Activated T-helper 9 cell treated with anti-CD3 and anti-CD28 coated beads, Interleukin-2, amount 50 U/mL, for 16 hours (primary cell): ENCODE data around the gene GAD1.

ENCODE experiments used
- DNase-seq: peaks from one replicate; pipeline ENCODE4 v3.0.0-alpha.2; 2020; ENCODE audit warnings: low read depth

The GAD1 gene

DNA sequence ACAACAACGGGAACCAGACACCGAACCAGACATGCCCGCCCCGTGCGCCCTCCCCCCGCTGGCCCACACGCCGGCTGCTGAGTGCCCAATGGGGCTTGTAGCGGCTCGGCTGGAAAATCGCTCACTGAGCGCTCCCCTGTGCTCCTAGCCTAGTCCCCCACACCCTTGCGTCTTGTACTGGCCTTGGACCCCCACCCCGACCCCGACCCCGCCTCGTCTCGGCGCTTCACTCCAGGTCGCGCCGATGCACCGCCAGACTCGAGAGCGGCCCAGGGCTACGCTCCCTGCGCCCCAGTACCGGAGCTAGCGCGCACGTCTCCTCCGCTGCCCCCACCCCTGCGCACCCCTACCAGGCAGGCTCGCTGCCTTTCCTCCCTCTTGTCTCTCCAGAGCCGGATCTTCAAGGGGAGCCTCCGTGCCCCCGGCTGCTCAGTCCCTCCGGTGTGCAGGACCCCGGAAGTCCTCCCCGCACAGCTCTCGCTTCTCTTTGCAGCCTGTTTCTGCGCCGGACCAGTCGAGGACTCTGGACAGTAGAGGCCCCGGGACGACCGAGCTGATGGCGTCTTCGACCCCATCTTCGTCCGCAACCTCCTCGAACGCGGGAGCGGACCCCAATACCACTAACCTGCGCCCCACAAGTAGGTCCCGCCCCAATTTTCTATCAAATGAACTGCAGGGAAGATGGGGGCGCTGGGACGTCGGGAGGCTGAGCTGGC lies 1.5 kb downstream of the GAD1 start:
- no peak for DNase-seq

DNA sequence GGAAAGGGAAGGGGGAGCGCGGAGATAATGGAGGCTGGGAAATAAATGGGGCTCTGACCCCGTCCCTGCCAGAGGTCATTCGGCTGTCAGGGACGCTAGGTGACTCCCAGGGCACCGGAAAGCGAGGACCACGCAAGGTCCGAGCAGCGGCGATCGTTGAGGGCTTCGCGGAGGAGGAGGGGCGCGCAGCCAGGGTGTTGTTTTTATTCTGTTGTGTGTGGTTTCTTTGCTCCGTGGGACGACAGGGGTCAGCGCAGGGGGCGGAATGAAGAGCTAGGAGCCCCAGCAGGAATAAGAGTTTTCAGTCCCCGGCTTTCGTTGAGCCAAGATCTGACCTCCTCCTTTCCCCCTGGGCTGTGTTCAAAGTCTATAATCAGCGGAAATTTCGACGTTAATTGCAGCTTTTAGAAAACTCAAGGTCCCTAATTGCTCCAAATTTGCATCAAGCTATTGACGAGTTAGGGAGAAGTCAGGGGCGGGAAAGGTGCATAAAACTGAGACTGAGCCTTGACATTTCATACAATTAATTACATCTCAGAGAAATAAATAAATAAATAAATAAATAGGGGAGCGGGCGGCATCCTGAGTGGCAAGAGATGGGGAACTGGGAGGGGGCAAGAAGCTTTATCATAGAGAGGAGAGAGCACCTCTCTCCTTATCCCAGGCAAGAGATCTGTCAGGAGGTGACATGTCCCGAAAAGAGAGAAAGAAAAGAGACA lies 2.2 kb downstream of the GAD1 start:
- no peak for DNase-seq

DNA sequence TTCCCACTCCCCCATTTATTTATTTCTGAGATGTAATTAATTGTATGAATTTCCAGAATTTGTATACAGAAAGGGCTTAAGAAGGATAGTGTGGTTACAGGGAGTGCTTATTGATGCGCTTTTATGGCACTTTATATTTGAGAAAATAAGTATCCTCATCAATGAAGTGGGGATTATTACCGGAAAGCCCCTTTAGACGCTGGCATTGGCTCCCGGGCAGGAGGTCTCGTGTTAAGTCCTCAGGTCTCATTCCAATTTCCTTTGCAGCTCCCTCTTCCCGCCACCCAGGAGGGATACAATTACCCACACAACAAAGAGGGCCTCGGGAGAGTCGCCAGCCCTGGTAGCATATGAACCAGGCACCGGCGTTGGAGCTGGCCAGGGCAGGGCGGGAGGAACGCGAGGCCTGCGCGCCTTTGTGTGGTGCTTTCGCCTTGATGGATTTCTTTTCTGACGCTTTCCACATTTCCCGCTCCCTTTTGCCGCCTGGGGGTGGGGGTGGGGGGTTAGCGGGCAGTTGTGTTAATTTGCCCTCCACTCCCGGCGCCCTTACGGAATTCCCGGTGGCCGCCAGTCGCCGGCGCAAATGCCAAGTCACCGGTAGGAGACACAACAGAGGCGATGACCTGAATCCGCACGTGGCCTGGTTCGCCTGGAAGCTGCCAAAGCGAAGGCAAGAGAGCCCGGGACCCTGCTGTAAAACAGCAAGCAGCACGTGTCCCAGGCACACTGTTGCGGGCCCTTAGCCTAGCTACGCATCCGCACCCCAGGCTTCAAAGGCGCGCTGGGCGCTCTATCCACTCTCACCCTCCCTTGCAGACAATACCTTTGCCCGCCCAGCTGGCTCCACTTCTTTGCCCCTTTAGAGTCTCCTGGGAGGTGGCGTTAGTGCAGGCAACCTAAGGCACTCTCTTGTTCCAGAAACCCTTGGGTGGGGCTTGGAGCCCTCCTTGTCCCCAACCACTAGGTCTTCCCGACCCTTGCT lies 3.3 kb downstream of the GAD1 start:
- DNase-seq = no peak

DNA sequence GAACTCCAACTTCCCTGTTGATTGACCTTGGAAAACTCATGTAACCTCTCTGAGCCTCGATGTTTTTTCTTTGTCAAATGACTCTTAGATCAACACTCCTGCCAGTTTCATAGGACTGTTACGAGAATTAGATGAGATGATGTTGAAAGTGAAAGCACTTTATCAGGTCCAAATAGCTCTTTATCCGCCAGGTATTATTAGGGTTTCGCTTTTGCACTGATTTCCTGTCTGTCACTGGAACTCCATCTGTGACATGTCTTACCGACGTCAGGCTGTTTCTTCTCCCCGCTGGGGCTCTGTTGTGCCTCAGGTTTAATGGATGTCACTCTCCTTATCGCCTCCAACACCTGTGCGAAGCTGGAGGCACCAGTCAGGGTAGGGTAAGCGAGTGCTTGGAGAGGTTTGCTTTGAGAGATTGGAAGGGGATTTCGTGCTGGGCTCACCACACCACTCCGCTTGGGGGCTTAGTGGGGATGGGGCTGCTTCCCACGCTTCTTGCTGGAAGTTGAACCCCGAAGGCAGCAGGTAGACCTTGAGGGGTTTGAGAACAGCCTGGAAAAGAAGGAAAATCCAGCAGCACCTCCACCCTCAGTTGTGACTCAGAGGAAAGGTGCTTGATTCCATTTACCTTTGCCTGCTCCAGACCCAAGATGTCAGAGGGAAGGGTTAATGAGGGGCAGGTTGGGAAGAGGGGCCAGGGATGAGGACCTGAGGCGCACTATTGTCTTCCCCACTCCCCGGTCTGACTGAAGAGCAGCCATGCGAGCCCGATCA lies 4.3 kb downstream of the GAD1 start:
- no peak for DNase-seq

GRCh38 chr2:170821531-170822289 lies 5.0 kb downstream of the GAD1 start:
- DNase-seq = no peak

DNA sequence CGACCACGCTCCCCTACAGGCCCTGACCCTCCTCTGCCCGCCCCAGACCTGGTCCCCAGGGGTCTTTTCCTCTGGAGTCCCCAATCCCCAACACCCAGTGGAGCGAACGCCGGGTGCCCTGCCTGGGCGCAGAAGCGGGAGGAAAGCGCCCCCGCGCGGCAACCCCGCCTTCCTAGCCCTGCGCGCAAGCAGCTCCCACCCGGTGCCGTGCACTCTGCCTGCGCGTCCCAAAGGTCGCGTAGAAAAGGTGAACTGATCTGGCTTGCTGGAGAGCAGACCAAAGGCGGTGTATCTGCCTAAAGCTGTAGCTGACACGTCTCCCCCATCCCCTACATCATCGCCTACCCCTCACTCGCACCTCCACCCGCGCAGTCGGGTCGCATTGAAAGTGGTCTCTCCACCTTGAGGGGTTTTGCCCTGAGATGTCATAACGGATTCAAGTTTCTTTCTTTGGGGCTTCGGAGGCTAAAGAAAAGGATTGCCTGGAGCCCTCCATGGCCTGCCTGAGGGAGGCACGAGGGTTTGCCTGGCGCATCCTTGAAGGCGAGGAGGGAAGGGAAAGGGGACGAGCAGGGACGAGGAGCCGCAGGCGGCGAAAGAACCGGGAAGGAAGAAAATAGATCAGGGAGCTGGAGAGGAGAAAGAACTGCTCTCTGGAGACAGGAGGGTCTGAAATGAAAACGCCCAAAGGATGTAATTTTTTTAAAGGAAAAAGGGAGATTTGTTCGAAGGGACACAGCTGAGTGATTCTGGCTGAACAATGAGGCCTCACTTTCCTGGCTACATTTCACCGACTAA lies 5.8 kb downstream of the GAD1 start:
- no peak for DNase-seq

- DNase-seq = no peak
Measured at GRCh38 chr2:170823088-170823897, 6.6 kb downstream of the GAD1 start.

- DNase-seq = no peak
Measured at GRCh38 chr2:170823898-170824215, 7.2 kb downstream of the GAD1 start.

- DNase-seq = no peak
Measured at GRCh38 chr2:170824526-170825015, 7.9 kb downstream of the GAD1 start.

DNA sequence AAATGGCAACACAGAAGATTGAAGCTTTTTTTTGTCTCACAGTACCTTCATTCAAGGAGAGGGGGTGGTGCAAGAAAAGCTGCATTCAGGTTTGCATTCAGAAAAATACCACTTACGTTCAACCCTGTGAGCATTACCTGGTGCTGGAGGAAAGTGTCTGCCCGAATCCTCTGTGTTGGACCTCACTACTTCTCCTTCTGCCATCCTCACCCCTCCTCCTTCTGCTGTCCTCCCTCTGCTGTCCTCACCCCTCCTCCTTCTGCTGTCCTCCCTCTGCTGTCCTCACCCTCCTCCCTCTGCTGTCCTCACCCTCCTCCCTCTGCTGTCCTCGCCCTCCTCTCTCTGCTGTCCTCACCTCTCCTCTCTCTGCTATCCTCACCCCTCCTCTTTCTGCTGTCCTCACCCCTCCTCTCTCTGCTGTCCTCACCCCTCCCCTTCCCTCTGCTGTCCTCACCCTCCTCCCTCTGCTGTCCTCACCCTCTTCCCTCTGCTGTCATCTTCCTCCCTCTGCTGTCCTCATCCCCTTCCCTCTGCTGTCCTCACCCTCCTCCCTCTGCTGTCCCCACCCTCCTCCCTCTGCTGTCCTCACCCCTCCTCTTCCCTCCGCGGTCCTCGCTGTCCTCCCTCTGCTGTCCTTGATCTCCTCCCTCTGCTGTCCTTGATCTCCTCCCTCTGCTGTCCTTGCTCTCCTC lies 11.3 kb downstream of the GAD1 start:
- DNase-seq = no peak

GRCh38 chr2:170828533-170828916 lies 11.8 kb downstream of the GAD1 start:
- no peak for DNase-seq

- no peak for DNase-seq
Measured at GRCh38 chr2:170829036-170829435, 12.3 kb downstream of the GAD1 start.

DNA sequence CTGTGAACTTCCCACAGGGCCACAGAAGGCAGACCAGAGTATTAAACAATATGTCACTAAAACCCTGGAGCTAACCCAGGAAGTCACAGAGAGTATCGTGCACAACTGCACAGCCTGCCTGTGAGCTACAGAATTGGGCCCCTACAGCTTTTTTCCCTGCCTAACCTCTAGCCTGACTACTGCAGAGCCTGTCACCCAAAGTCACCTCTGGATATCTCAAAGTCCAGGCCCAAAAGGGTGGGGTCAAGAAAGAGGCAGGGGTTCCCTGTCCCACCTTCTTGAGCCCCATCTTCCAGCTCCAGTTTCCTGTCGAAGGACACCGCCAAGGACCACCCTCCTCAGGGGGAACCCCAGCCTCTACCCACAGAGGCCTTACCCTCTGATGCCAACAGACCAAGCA lies 13.5 kb downstream of the GAD1 start:
- no peak for DNase-seq

GRCh38 chr2:170831115-170831514 lies 14.4 kb downstream of the GAD1 start:
- no peak for DNase-seq

GRCh38 chr2:170836027-170836426 lies 19.3 kb downstream of the GAD1 start:
- no peak for DNase-seq

- DNase-seq = no peak
Measured at GRCh38 chr2:170840717-170841210, 24.1 kb downstream of the GAD1 start.

GRCh38 chr2:170842785-170843184 lies 26.1 kb downstream of the GAD1 start:
- DNase-seq = no peak

DNA sequence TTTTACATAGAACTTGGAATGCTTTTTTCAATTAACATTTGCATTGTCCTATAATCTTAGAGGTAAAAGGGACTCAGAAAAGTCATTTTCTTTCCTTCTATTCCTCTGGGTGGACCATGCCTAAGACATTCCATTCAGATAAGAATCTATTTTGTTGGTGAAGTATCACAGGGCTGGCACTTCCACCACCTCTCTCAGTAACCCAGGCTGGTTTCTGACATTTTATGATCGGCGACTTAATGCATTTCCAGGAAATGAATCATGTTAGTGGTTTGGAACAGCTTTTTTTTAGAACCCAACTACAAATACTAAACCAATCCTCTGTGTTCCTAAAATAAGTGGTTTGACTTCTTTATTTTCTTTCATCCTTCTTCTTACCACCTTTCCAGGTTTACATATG lies 27.0 kb downstream of the GAD1 start:
- no peak for DNase-seq

DNA sequence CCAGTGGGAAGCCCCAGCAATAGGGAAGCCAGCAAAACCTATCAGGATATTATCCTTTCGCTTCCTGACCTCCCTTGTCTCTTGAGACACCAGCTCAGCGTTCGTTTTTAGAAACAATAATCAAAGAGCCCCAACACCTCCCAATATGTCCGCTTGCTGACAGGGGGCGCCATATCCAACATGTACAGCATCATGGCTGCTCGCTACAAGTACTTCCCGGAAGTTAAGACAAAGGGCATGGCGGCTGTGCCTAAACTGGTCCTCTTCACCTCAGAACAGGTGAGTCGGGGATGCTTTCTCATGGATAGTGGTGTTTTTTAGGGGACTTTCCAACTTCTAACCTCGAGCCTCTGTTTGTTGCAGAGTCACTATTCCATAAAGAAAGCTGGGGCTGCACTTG lies 28.7 kb downstream of the GAD1 start:
- no peak for DNase-seq
